RWPE1 (cell line): ENCODE measurements around the gene APOM.

ENCODE experiments used
- CTCF ChIA-PET: fragments of 350-600 bp; sonication (Branson Sonifier 250); formaldehyde crosslinking; extraction: SDS; loops from one replicate; lab custom pipeline; 2021; lab: Yijun Ruan, JAX
- POLR2A ChIA-PET: fragments of 400-600 bp; formaldehyde crosslinking; extraction: SDS; loops from one replicate; lab custom pipeline; 2020; ENCODE audit warnings: antibody characterized with exemption; ENCODE audit not compliant: low non-redundant PET; lab: Yijun Ruan, JAX
- DNase-seq: peaks from one replicate; pipeline ENCODE4 v3.0.0; 2012; ENCODE audit warnings: low spot score
- H3K27ac ChIP-seq: fragments of 450-650 bp; 2 replicates; pipeline ENCODE4 v1.5.1; 2017
- TF ChIP-seq, protein P1 (sequence below): fragments of 450-650 bp; conservative IDR thresholded peaks from 2 replicates; pipeline ENCODE4 v1.5.1; 2017; ENCODE audit warnings: low read depth, mild to moderate bottlenecking

APOM gene

DNA sequence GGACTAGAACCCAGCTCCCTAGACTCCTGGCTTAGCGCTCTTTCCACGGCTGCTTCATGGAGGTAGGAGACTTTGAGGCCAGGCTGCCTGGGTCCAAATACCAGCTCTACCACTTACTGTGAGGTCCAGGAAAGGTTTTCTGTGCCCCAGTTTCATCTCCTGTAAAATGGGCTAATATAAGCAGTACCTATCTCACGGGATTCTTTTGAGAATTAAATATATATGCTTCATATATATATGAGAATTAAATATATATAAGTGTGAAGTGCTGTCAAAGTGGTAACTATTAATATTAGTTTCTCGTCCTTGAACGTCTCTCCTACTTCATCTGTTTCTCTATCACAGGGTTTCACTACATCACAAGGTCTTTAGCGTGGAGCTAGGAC, 35.4 kb downstream of the APOM start:
- TF ChIP-seq, protein P1, sequence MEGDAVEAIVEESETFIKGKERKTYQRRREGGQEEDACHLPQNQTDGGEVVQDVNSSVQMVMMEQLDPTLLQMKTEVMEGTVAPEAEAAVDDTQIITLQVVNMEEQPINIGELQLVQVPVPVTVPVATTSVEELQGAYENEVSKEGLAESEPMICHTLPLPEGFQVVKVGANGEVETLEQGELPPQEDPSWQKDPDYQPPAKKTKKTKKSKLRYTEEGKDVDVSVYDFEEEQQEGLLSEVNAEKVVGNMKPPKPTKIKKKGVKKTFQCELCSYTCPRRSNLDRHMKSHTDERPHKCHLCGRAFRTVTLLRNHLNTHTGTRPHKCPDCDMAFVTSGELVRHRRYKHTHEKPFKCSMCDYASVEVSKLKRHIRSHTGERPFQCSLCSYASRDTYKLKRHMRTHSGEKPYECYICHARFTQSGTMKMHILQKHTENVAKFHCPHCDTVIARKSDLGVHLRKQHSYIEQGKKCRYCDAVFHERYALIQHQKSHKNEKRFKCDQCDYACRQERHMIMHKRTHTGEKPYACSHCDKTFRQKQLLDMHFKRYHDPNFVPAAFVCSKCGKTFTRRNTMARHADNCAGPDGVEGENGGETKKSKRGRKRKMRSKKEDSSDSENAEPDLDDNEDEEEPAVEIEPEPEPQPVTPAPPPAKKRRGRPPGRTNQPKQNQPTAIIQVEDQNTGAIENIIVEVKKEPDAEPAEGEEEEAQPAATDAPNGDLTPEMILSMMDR, result no peak
- peak overlapping the region; percentile 52 for H3K27ac ChIP-seq
- CTCF ChIA-PET, result interaction anchor here (0.6 to 1.0 kb wide), 4 partner anchors 31 to 273 kb away, joined by 4 to 5 read pairs (median 4); partner anchors contain the start of gene LY6G6C
- no peak for DNase-seq
- POLR2A ChIA-PET, result no interaction called here

DNA sequence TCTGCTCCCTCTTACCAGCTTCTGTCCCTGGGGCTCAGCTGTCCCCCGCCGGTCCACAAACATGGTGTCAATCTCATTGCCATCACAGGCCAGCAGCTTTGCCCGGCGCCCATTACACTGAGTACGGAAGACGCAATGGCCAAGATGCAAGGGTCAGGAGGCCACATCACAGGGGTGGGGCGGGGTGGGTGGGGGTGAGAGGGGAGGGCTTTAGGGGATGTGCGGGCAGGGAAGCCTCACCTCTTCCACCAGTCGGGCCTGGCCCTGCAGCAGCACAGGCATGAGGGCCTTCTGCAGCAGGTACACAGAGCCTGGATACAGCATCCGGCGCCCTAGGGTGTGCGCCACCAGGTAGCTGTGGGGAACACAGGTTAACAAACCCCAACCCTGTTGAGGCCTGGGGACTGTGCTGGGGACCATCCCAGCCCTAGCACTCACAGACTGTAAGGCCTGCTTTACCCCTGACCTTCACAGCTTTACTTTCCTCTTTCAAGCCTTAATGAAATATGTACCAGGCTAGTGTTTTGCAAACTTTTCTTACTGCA, 35.9 kb downstream of the APOM start:
- 0 out of 2 replicates have a peak overlapping the region, but pooled peaks have one; percentile 17 for H3K27ac ChIP-seq
- CTCF ChIA-PET, result interaction anchor here (0.6 to 1.0 kb wide), 3 partner anchors 30 to 273 kb away, joined by 3 to 5 read pairs (median 4); partner anchors contain the start of gene LY6G6C
- TF ChIP-seq, protein P1, result no peak
- no peak for DNase-seq
- POLR2A ChIA-PET, result no interaction called here

DNA sequence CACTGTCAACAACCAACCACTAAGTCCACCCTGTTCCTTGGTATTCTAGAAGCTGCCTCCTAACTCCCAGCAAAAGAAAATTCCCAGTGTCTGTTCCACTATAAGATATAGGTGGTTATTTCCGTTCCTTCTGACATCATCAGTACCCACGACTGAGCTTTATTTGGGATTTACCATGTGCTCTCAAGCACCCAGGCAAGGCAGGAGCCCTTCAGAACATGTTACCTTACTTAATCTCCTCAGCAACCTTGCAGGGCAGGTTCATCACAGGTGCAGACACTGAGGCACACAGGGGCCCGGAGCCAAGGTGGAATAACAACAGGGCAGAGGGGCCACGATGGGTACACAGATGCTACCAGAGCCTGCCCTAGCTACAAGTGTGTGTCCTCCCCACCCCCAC, 36.7 kb downstream of the APOM start:
- ChIA-PET POLR2A (no interaction called here), CTCF (interaction anchor here (0.6 to 1.0 kb wide), 5 partner anchors 10 to 287 kb away, joined by 3 to 4 read pairs (median 3); partner anchors contain the start of gene ABHD16A)
- no peak overlapping the region for H3K27ac ChIP-seq
- no peak for DNase-seq
- TF ChIP-seq, protein P1, result no peak

DNA sequence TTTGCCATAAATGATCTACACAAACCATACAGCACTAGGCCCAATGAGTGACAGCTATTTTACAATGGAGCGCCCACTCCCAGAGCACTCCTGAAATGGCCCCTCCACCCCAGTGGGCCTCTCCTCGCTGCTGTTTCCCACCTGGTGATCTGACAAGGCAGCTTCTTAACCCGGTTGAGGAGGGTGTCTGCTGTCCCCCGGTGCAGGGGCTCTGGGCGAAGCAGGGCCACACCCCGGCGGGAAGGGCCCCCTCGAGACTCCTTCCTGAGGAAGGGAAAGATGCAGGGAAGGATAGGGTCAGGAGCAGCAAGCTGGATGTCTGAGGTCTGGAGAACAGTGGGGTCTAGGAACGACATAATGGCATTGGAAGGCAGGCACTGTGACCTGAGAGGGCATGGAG, 37.2 kb downstream of the APOM start:
- ChIA-PET POLR2A (no interaction called here), CTCF (interaction anchor here (0.6 to 1.0 kb wide), 6 partner anchors 10 to 287 kb away, joined by 3 to 4 read pairs (median 3); partner anchors contain the start of gene ABHD16A)
- peak overlapping the region; percentile 2; the same call in 1 of the 2 replicates for H3K27ac ChIP-seq
- DNase-seq, result no peak
- TF ChIP-seq, protein P1, result no peak

DNA sequence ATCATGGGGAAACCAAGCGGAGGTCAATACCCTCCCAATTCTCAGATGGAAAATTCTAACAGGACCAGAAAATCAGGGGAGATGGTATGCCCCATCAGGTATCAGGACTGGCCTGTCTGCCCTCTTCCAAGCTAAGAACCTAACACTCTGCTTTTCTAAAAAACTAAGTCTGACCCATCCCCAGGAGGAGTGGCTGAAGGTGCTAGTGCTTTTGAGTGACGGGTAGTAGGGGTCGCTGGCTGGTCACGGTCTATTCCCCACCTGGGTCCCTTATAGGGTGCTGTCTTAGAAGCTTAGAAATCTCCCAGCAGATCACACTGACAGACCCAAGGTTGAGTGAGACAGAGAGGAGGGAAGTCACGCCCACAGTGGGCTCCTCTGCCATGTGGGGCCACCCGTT, 37.8 kb downstream of the APOM start:
- ChIA-PET POLR2A (interaction anchor here (0.6 kb wide), 1 partner anchor 58 kb away, joined by 3 read pairs; no protein-coding TSS in a partner anchor), CTCF (interaction anchor here (0.6 to 1.0 kb wide), 4 partner anchors 36 to 177 kb away, joined by 3 to 5 read pairs (median 3); no protein-coding TSS in a partner anchor)

DNA sequence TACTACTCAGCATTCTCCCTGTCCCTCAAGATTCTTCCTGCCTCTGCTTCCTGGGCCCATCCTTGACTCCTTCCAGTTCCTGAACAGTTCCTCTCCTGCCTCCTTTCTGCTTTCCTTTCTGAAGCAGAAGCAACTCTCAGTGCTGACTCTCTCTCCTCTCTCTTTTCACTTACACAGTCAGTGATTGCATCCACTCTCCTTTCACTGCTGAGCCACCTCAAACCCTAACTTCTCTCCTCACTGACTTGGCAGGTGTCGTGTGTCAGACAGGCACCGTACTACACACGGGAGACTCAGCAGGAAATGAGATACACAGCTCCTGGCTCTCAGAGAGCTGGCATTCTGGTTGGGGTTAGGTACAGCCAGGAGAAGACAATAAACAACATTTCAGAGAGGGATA, 41.9 kb downstream of the APOM start:
- ChIA-PET CTCF (no interaction called here), POLR2A (no interaction called here)
- no peak for DNase-seq
- TF ChIP-seq, protein P1, result no peak
- no peak overlapping the region for H3K27ac ChIP-seq

More for the DNA sequence above, 37.8 kb downstream of the APOM start:
- H3K27ac ChIP-seq, result peak overlapping the region; percentile 2; the same call in 1 of the 2 replicates
- DNase-seq, result no peak
- TF ChIP-seq, protein P1, result no peak
